Activated CD4-positive, alpha-beta T cell treated with anti-CD3 and anti-CD28 coated beads, Interleukin-2, Interleukin-6, amounts not matched to agents 100 ng/mL and 50 ng/mL, durations not matched to agents 16 hours and 8 hours (primary cell): Measurements from ENCODE around the gene RCAN1.
"Not testable (repeated sequence)": the region's sequence is repeated elsewhere in the genome, so short reads cannot be mapped to it uniquely, and the experiment has no call there.

Source experiments
- DNase-seq: peaks from one replicate; pipeline ENCODE4 v3.0.0-alpha.2; 2020

RCAN1 gene

DNA sequence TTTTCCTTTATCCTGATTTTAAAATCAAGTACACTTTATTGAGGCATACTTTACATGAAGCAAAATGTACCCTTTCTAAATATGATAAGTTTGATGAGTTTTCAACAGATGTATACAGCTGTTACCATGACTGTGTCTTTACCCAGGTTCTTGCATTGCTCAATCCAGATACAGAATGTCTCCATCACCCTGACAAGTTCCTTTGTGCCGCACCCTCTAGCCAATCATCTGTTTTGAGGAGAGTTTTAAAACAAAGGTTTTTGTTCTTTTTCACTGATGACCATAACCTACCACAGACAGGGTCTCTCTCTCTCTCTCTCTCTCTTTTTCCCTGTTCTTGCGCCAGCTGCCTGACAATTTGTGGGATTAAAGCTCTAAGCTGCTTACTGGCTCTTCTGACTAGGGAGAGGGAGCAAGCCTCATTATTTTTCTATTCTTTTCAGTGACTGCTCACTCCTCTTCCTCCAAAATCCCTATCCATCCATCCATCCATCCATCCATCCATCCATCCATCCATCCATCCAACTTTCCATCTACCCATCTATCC lies 101.7 kb downstream of the RCAN1 start:
- DNase-seq = no peak

DNA sequence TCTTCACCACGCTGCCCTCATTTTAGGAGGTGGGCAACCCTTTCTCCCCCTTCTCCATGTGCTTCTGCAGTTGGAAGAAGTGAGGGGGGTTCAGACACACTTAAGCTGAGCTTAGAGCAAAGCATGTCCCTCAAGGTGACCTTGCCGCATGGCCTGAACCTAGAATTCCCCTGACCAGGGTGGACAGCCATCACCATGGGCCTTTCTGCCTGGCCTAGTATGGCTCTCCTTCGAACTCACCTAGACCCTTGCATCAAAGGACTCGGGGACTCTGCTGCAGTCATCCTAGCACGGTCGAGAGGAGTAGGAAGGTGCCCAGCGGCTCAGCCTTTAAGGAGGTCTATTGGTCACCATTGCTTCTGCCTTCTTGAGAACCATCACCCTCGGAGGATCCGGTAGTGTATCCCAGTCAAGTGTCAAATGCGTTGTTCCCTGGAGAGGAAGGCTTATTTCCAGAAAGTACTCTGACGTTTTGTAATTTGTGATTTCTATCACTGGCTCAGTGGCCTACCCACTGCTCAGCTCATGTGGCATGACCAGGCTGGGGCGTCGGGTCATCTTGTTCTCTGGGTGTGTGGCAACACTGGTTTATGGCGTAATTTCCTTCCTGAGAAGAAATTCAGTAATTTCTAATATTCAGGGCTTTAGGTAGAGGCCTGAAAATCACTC lies 103.0 kb downstream of the RCAN1 start, which contains the start of gene KCNE1:
KCNE1 (minus strand) TSS at position 424 of the 669 bp plus-strand sequence. CDS start 62,576 bp downstream, outside the sequence.
- no peak for DNase-seq

DNA sequence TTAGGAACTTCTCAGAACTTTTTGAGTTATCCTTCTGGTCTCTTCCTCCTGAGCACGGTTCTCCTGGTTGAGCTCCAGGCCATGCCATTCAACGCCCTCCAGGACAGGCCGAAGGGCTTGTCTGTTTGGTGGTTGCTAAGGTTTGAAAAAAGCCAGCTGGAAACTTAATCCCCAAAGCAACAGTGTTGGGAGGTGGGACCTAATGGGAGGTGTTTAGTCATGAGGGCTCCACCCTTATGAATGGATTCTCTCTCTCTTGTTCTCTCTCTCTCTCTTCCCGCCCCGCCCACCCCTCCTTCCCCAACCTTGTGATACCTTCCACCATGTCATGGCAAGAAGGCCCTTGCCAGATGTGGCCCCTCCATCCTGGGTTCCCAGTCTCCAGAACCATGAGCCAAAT lies 103.7 kb downstream of the RCAN1 start:
- no peak for DNase-seq

DNA sequence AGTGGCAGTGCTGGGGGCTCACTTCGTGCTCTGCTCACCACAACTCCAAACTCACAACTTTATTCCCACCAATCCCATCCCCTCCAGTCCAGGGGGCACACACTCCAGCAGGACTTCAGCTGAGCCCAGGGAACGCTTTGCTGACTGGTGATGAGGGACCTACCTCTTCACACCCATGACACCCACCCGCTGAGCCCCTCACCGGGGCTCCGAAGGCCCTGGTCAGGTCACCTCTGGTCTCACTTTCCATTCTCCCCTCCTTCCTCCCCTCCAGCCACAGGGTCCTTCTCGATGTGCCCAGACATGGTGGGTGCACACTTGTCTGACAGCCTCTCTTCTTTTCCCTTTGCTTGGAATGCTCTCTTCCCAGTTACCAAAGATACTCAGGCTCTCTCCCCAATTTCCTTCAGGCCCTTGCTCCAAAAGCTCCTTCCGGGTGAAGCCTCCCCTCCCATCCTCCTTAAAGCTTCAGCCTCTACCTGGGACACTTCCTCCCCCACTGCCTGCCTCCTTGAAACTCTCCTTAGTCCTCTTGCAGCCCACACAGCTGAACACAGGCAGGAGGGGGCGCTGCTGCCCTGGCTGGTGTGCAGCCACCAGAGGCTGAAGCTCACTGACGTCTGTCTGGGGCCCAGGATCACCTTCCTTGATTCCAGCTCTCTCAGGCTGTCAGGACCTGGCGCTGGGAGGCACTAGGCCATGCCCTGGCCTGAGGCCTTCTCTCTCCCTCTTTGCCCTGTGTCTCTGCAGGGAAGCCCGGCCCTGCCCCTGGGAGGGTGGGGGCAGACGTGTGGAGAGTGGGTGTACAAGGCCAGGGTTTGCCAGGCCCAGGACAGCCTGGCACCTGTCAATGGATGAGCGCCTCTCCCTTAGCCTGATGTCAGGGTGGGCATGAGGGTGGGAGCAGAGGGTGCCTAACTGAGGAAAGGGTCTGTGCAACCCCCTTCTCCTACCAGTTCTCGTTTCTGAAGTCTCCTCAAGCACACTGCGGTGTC lies 104.5 kb downstream of the RCAN1 start:
- DNase-seq = peak; percentile 61

DNA sequence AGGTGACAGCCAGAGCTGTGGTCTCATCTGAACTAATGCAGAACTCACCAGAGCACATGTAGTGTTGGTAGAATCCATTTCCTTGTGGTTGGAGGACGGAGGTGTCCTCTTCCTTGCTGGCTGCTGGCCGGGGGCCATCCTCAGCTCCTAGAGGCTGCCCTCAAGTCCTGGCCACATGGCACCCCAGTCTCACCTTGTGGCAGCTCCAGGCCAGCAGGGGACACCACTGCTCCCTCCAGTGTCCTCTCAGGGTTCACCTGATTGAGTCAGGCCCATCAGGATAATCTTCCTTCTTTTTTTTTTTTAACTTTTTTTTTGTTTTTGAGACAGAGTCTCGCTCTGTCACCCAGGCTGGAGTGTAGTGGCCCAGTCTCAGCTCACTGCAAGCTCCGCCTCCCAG lies 105.8 kb downstream of the RCAN1 start:
- no peak for DNase-seq

DNA sequence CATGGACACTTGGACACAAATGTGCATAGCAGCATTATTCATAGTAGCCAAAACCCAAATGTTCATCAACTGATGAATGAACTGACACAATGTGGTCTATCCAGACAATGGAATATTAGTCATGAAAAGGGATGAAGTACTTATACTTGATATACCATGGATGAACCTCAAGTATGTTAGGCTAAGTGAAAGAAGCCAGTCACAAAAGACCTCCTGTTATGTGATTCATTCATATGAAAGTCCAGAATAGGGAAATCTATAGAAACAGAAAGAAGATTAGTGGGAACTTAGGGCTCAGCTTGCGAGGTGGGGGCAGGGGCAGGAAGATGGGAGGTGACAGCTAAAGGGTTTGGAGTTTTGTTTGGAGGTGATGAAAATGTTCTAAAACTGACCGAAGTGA lies 110.3 kb downstream of the RCAN1 start:
- no peak for DNase-seq

DNA sequence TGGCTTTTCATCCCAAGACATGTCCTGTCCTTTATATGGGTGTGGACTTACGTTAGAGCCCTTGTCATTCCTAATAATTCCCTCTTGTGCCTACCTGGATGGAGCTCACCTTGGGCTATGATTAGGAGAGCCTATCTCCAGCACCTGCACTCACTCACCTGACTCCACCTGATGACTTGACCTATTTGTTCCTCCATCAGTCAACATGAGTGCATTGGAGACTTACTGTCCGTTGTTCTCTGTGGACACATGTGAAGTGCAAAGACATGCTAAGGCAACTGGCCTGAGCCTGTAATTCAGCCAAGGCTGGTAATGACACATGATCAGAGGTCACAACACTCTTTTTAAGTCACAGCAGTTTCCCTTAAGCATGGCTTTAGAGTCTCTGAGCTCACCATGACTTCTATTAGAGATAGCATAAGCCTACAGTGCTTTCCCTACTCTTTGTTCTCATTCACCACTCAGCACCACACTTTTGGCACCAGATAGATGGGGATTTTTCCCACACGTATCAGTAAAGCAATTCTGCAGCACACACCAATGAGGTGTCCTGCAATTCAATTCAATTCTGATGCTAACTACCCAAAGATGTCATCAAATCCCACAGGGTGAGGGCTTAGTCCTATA lies 112.3 kb downstream of the RCAN1 start:
- no peak for DNase-seq

DNA sequence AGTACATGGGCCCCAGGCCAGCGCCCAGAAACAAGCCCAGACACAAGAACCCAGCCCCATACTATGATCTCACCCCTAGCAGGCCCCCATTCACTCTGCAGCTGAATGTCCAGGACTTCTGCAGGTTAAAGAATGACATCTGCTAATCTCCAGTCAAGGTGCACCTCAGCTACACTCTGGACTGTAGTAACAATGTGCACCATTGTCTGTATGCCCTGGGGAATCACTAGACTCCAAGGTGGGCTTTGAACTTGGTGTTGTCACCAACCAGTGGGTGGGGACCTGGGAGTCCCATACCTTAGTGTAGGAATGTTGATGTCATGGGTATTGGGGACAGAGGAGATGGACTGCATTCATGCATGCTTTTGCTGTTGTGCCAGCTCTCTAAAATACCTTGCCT lies 113.2 kb downstream of the RCAN1 start:
- DNase-seq = no peak

DNA sequence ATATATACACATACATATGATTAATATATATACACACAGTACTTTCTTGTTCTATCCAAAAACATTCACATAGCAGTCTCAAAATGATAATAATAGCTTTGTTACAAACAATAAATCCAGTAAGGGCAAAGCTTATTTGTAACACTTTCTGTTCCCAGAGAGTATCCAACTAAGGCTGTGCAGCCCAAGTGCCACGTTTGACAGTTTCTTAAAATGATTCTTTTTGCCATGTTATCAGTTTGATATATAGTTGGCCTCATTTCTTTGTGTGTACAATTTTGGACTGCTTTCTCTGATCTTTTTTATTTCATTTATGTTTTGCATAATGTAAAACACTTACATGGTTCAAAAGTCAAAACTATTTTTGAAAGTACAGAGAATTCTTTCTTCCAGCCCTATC lies 114.7 kb downstream of the RCAN1 start:
- DNase-seq = no peak

DNA sequence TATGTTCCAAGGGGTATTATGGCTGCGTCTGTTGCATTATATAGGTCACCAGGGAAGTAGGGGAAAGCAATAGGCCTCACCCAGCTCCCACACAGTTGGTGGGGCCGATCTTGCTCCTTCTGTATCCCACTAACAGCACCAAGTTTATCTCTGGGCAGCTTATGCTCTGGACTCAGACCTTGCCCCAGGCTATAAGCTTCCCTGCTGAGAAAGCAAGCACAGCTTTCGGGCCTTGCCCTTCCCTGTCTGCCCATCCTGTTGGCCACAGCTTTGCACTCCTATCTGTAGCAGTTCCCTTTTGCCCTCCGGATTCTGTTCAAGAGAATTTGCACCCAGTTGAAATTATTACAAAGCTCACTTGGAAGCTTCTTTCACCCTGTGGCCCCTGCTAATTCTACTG lies 115.8 kb downstream of the RCAN1 start:
- no peak for DNase-seq

DNA sequence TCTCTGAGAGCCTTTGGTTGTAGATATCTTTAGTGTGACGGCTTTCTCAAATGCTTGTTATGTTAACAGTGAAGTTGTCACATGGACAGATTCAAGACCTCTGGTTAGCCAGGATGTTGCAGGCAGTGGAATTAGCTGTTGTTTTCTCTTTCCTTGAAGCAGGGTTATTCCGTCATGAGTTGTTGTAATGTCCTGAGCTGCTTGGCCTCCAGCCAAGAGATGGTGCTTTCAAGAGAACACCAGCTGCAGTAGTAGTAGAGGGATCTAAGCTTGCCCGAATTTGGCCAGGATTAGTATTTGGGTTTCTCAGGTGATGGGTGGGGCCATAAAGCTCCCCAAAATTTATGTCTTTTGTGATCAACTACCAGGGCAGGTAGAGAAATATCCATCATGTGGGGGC lies 116.3 kb downstream of the RCAN1 start:
- DNase-seq = no peak

DNA sequence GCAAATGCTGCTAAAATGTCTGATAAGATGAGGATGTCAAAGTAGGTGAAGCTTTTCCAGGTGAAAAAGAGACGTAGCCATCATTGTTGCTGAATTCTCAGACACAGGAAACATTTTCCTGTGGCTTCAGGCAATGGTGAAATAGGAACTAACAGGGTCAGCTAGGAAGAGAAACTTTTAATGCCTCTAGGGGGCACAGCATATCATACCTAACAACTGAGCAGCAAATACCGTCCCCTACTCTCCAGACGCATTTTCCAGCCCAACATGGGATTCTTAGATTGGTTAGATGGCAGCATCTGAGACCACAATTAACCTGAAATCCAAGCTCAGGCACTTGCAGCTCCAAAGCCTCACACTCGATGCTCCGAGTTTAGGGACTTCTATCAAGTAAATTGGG lies 131.1 kb downstream of the RCAN1 start:
- not testable (repeated sequence) for DNase-seq

DNA sequence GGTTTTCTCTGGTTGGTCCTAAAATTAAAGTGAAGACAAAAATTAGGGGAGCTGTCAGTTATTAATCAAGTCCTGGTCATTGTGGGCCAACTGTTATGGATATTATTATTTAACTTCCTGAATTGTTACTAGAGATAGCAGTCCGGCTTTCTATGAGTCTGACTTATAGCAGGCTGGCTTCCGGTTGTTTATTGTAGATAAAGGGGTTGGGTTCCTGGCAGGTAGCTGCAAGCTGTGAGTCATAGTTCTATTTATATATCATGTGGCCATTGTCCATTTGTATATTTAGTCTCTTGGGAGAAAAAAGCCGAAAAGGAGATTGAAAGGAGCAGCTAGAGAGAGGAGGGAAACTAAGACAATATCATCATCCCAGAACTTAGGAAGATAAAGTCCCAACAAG lies 131.5 kb downstream of the RCAN1 start:
- DNase-seq = not testable (repeated sequence)

DNA sequence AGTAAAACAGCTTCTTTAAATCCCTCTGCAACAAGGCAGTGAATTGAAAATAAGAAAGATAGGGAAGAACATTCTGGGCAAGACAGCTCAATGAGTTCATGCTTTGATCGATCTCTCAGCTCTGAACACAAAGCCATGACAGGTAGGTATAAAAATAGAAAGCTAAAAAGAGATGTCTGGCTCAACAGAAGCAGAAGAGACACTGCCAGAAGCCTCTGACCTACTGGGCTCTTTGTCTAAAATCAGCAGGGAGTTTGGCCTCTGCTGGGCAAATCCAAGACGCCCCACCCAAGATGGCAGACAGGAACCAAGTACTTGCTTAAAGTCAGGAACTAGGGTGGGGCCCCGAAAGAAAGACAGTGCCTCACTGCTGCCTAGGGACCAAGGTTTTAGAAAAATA lies 147.6 kb downstream of the RCAN1 start:
- not testable (repeated sequence) for DNase-seq
